ENCODE measurements around the gene EFHC2. TPM values are rescaled to one million over a fixed set of nuclear protein-coding genes. Genes with fewer than 3 reads are reported as not detected.

Gene EFHC2
- total RNA-seq, 2 donors from 2014 or later = 1.3 to 2.2 TPM

DNA sequence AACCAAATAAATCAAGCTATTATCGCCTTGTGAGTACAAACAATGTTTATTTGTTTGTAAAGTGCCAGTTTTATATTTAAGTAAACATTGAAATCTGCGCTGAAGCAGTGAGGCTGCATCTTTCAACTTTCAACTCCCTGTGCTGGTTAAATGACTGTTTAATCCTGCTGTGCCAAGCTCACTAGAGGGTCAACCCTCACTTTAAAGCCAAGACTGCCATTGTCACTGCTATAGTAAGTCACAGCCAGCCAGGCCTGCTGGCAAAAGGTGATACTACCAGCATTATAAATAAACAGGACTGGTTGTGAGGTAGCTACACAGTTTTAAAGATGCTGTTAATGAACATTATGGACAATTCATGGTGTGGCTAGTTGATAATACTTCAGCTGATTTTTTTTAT, 34.6 kb downstream of the EFHC2 start:
- Histone ChIP-seq H3K36me3 (ENCODE audit: control insufficient read depth, insufficient read depth, low read length) (no peaks in the 10 kb centered on the region), H3K4me1 (ENCODE audit: control insufficient read depth, insufficient read depth, low read length) (no peaks in the 10 kb centered on the region), H3K9ac (ENCODE audit: extremely low read depth, low read length, poor library complexity, severe bottlenecking) (no peak overlapping the region), H3K27ac (ENCODE audit: low read depth, low read length) (no peak overlapping the region), H3K27me3 (ENCODE audit: control insufficient read depth, insufficient read depth, low read length, poor library complexity, severe bottlenecking) (no peaks in the 10 kb centered on the region), H3K9me3 (ENCODE audit: control insufficient read depth, low read length) (no peaks in the 10 kb centered on the region), H3K4me3 (ENCODE audit: low read length) (no peak overlapping the region)
- H3K27me3 Mint-ChIP-seq (ENCODE audit: insufficient read depth) = no peaks in the 10 kb centered on the region
- H3K36me3 Mint-ChIP-seq (ENCODE audit: low read depth) = no peaks in the 10 kb centered on the region
- H3K4me3 Mint-ChIP-seq = no peak overlapping the region
- no peak for DNase-seq
- WGBS, 2 experiments (ENCODE audit: insufficient coverage in 1 of 2, insufficient read length in 1 of 2) = 88% methylated on average over 2 of the region's 2 CpGs; no CpG with 5 or more reads in 1 of the 2 experiments
- H3K9me3 Mint-ChIP-seq = peaks cover 52% of the 10 kb centered on the region
- no peak overlapping the region for H3K27ac Mint-ChIP-seq
- peaks cover 2% of the 10 kb centered on the region for H3K4me1 Mint-ChIP-seq
- TF ChIP-seq, protein P1, sequence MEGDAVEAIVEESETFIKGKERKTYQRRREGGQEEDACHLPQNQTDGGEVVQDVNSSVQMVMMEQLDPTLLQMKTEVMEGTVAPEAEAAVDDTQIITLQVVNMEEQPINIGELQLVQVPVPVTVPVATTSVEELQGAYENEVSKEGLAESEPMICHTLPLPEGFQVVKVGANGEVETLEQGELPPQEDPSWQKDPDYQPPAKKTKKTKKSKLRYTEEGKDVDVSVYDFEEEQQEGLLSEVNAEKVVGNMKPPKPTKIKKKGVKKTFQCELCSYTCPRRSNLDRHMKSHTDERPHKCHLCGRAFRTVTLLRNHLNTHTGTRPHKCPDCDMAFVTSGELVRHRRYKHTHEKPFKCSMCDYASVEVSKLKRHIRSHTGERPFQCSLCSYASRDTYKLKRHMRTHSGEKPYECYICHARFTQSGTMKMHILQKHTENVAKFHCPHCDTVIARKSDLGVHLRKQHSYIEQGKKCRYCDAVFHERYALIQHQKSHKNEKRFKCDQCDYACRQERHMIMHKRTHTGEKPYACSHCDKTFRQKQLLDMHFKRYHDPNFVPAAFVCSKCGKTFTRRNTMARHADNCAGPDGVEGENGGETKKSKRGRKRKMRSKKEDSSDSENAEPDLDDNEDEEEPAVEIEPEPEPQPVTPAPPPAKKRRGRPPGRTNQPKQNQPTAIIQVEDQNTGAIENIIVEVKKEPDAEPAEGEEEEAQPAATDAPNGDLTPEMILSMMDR (conservative IDR thresholded peaks at IDR 0.05) = no peak

DNA sequence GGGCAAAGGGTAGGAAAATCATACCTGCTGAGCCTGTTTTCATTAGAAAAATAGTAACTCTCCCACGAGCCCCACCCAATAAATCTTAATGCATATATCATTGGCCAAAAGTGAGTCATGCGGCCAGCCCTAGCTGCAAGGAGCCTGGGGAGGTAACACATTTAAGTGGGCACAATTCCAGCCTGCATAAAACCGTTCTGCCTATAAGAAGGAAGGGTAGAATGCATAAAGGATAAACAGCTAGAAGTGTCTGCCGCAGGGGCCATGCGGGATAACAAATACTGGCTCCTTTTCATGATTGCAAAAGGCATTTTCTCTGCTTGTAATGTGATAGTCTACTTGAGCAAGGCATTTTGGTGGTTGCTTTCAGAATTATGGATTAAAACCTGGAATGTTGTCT, 37.1 kb downstream of the EFHC2 start:
- no peaks in the 10 kb centered on the region for H3K4me1 ChIP-seq (ENCODE audit: control insufficient read depth, insufficient read depth, low read length)
- no peaks in the 10 kb centered on the region for H3K36me3 ChIP-seq (ENCODE audit: control insufficient read depth, insufficient read depth, low read length)
- no peak for DNase-seq
- no peak overlapping the region for H3K27ac Mint-ChIP-seq
- no peaks in the 10 kb centered on the region for H3K27me3 ChIP-seq (ENCODE audit: control insufficient read depth, insufficient read depth, low read length, poor library complexity, severe bottlenecking)
- 80 to 91% methylated on average over 1 to 5 of the region's 5 CpGs for WGBS, 2 experiments (ENCODE audit: insufficient coverage in 1 of 2, insufficient read length in 1 of 2)
- H3K9ac ChIP-seq (ENCODE audit: extremely low read depth, low read length, poor library complexity, severe bottlenecking) = no peak overlapping the region
- TF ChIP-seq, protein P1 (conservative IDR thresholded peaks at IDR 0.05) = no peak
- H3K4me1 Mint-ChIP-seq = peaks cover 2% of the 10 kb centered on the region
- H3K9me3 ChIP-seq (ENCODE audit: control insufficient read depth, low read length) = no peaks in the 10 kb centered on the region
- no peak overlapping the region for H3K4me3 ChIP-seq (ENCODE audit: low read length)
- H3K9me3 Mint-ChIP-seq = peaks cover 51% of the 10 kb centered on the region
- H3K27ac ChIP-seq (ENCODE audit: low read depth, low read length) = no peak overlapping the region
- no peaks in the 10 kb centered on the region for H3K27me3 Mint-ChIP-seq (ENCODE audit: insufficient read depth)
- no peaks in the 10 kb centered on the region for H3K36me3 Mint-ChIP-seq (ENCODE audit: low read depth)
- no peak overlapping the region for H3K4me3 Mint-ChIP-seq

DNA sequence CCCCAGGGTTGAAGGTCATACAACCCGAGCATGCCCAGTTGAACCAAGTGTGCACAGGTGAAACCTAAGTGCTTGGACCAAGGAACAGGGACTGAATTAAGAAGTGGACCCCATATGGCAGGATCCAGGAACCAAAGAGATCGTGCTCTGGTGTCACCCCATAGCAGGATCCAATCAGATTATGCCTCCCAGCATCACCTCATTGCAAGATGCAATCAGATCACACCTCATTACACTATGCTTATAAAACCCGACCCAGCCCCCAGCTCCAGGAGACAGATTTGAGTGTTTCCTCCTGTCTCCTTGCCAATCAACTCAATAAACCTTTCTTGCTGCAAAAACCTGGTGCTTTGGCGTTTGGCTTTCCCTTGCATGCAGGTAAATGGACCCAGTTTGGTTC, 37.6 kb downstream of the EFHC2 start:
- peaks cover 2% of the 10 kb centered on the region for H3K4me1 Mint-ChIP-seq
- no peak overlapping the region for H3K4me3 ChIP-seq (ENCODE audit: low read length)
- no peaks in the 10 kb centered on the region for H3K36me3 ChIP-seq (ENCODE audit: control insufficient read depth, insufficient read depth, low read length)
- no peaks in the 10 kb centered on the region for H3K4me1 ChIP-seq (ENCODE audit: control insufficient read depth, insufficient read depth, low read length)
- H3K36me3 Mint-ChIP-seq (ENCODE audit: low read depth) = no peaks in the 10 kb centered on the region
- 96 to 100% methylated on average over 1 to 4 of the region's 4 CpGs for whole genome bisulfite sequencing, 2 experiments (ENCODE audit: insufficient coverage in 1 of 2, insufficient read length in 1 of 2)
- no peak overlapping the region for H3K27ac ChIP-seq (ENCODE audit: low read depth, low read length)
- no peaks in the 10 kb centered on the region for H3K27me3 ChIP-seq (ENCODE audit: control insufficient read depth, insufficient read depth, low read length, poor library complexity, severe bottlenecking)
- TF ChIP-seq, protein P1 (conservative IDR thresholded peaks at IDR 0.05) = no peak
- DNase-seq = no peak
- peaks cover 54% of the 10 kb centered on the region for H3K9me3 Mint-ChIP-seq
- H3K9ac ChIP-seq (ENCODE audit: extremely low read depth, low read length, poor library complexity, severe bottlenecking) = no peak overlapping the region
- H3K27ac Mint-ChIP-seq = no peak overlapping the region
- H3K9me3 ChIP-seq (ENCODE audit: control insufficient read depth, low read length) = no peaks in the 10 kb centered on the region
- H3K27me3 Mint-ChIP-seq (ENCODE audit: insufficient read depth) = no peaks in the 10 kb centered on the region
- H3K4me3 Mint-ChIP-seq = no peak overlapping the region

All from endodermal cell (in vitro differentiated cells).